ENCODE measurements around the gene WIPF2. TPM values are rescaled to one million over a fixed set of nuclear protein-coding genes. Genes with fewer than 3 reads are reported as not detected.

Gene WIPF2
- total and polyA plus RNA-seq, 9 donors, result 6.1 to 27.8 (median 18.4) TPM

GRCh38 chr17:40179923-40180659 is 39.0 kb upstream of the WIPF2 start:
- TF ChIP-seq POLR2A (IDR thresholded peaks at IDR 0.05) (no peak), EP300 (IDR thresholded peaks at IDR 0.05) (no peak), CTCF (IDR thresholded peaks at IDR 0.05) (no peak)
- H3K27me3 ChIP-seq, result no peaks in the 10 kb centered on the region
- intact Hi-C loops (cut with DNase I), result loop anchor here in 2 of 4 donors (10.0 kb wide), 2 partner anchors 145 to 165 kb away; partner anchors contain the start of gene CSF3 (in 1 of the 2)
- no peak overlapping the region for H3K4me3 ChIP-seq
- no peaks in the 10 kb centered on the region for H3K36me3 ChIP-seq
- H3K9me3 ChIP-seq, result no peaks in the 10 kb centered on the region
- no peaks in the 10 kb centered on the region for H3K4me1 ChIP-seq (ENCODE audit: insufficient read depth)
- no peak for DNase-seq
- H3K27ac ChIP-seq, result no peak overlapping the region
- 62 to 71% (median 64%) methylated on average over 6 of the region's 6 CpGs for WGBS, 3 donors

- 28 to 50% (median 39%) methylated on average over 5 of the region's 5 CpGs for WGBS, 3 donors
- H3K27me3 ChIP-seq, result no peaks in the 10 kb centered on the region
- no peak for DNase-seq
- intact Hi-C loops (cut with DNase I), result loop anchor here in 1 of 4 donors (10.0 kb wide), 1 partner anchor 166 kb away; the partner anchor contains the start of gene CSF3
- no peaks in the 10 kb centered on the region for H3K36me3 ChIP-seq
- H3K4me3 ChIP-seq, result no peak overlapping the region
- no peaks in the 10 kb centered on the region for H3K9me3 ChIP-seq
- no peak overlapping the region for H3K27ac ChIP-seq
- no peak for TF ChIP-seq POLR2A (IDR thresholded peaks at IDR 0.05)
- no peak for TF ChIP-seq EP300 (IDR thresholded peaks at IDR 0.05)
- no peak for TF ChIP-seq CTCF (IDR thresholded peaks at IDR 0.05)
- no peaks in the 10 kb centered on the region for H3K4me1 ChIP-seq (ENCODE audit: insufficient read depth)
These were observed 38.4 kb upstream of the WIPF2 start for GRCh38 chr17:40180694-40181093.

- intact Hi-C loops (cut with DNase I), result loop anchor here in 1 of 4 donors (10.0 kb wide), 1 partner anchor 166 kb away; the partner anchor contains the start of gene CSF3
- 70 to 77% (median 74%) methylated on average over 8 of the region's 8 CpGs for WGBS, 3 donors
These were observed 37.9 kb upstream of the WIPF2 start for GRCh38 chr17:40181205-40181604.

GRCh38 chr17:40182606-40183005 is 36.5 kb upstream of the WIPF2 start:
- no peaks in the 10 kb centered on the region for H3K36me3 ChIP-seq
- WGBS, 3 donors, result 89 to 91% (median 89%) methylated on average over 6 of the region's 6 CpGs

More at GRCh38 chr17:40181205-40181604, 37.9 kb upstream of the WIPF2 start:
- H3K9me3 ChIP-seq, result no peaks in the 10 kb centered on the region
- no peaks in the 10 kb centered on the region for H3K4me1 ChIP-seq (ENCODE audit: insufficient read depth)
- H3K36me3 ChIP-seq, result no peaks in the 10 kb centered on the region
- no peak for DNase-seq
- no peak for TF ChIP-seq CTCF (IDR thresholded peaks at IDR 0.05)
- no peak for TF ChIP-seq POLR2A (IDR thresholded peaks at IDR 0.05)
- no peak for TF ChIP-seq EP300 (IDR thresholded peaks at IDR 0.05)
- no peak overlapping the region for H3K4me3 ChIP-seq
- H3K27me3 ChIP-seq, result no peaks in the 10 kb centered on the region
- H3K27ac ChIP-seq, result no peak overlapping the region

More at GRCh38 chr17:40182606-40183005, 36.5 kb upstream of the WIPF2 start:
- no peaks in the 10 kb centered on the region for H3K9me3 ChIP-seq
- H3K27me3 ChIP-seq, result no peaks in the 10 kb centered on the region
- intact Hi-C loops (cut with DNase I), result loop anchor here in 1 of 4 donors (10.0 kb wide), 1 partner anchor 168 kb away; the partner anchor contains the start of gene CSF3
- DNase-seq, result no peak
- H3K4me3 ChIP-seq, result no peak overlapping the region
- TF ChIP-seq CTCF (IDR thresholded peaks at IDR 0.05) (no peak), EP300 (IDR thresholded peaks at IDR 0.05) (no peak), POLR2A (IDR thresholded peaks at IDR 0.05) (no peak)
- no peaks in the 10 kb centered on the region for H3K4me1 ChIP-seq (ENCODE audit: insufficient read depth)
- H3K27ac ChIP-seq, result no peak overlapping the region

Measured in ovary (tissue), 9 donors.